HL-60 (cell line): ENCODE data around the gene TSPAN15.

Source experiments
- GABPA ChIP-seq: IDR thresholded peaks from 2 replicates; pipeline ENCODE4 v1.6.1; 2012; ENCODE audit warnings: low read depth
- POLR2AphosphoS5 ChIP-seq: IDR thresholded peaks from 2 replicates; pipeline ENCODE4 v1.6.1; 2012; ENCODE audit warnings: low read depth
- SPI1 ChIP-seq: IDR thresholded peaks from 2 replicates; pipeline ENCODE4 v1.6.1; 2012; ENCODE audit warnings: low read depth, mild to moderate bottlenecking, borderline replicate concordance
- TF ChIP-seq, protein P1 (sequence below): IDR thresholded peaks from one replicate; pipeline ENCODE4 v1.5.1; 2011; ENCODE audit warnings: low read length, control low read depth, inconsistent platforms; ENCODE audit not compliant: insufficient read depth
- TF ChIP-seq, protein P2 (sequence below): IDR thresholded peaks from 2 replicates; pipeline ENCODE4 v1.6.1; 2012; ENCODE audit warnings: low read depth; ENCODE audit not compliant: insufficient replicate concordance

DNA sequence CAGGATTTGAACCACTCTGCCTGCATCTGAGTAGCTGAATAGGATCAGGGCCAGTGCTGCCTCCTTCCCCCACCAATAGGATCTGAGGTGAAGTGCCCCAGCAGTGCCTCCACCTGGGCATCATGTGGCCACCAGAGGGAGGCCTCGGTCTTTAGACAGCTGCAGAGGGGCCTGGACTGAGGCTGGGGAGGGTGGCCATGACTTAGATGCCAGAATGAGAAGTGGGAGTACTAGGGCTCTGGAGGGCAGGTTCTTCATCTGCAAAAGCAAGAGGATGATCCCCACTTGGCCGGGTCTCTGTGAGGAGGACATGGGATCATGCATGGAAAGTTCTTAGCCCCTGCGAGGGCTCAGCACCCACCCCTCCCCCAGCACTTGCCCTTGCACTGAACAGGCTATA is 65.1 kb downstream of the TSPAN15 start:
- TF ChIP-seq, protein P1, sequence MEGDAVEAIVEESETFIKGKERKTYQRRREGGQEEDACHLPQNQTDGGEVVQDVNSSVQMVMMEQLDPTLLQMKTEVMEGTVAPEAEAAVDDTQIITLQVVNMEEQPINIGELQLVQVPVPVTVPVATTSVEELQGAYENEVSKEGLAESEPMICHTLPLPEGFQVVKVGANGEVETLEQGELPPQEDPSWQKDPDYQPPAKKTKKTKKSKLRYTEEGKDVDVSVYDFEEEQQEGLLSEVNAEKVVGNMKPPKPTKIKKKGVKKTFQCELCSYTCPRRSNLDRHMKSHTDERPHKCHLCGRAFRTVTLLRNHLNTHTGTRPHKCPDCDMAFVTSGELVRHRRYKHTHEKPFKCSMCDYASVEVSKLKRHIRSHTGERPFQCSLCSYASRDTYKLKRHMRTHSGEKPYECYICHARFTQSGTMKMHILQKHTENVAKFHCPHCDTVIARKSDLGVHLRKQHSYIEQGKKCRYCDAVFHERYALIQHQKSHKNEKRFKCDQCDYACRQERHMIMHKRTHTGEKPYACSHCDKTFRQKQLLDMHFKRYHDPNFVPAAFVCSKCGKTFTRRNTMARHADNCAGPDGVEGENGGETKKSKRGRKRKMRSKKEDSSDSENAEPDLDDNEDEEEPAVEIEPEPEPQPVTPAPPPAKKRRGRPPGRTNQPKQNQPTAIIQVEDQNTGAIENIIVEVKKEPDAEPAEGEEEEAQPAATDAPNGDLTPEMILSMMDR = peak; percentile 16
- TF ChIP-seq GABPA = no peak
- TF ChIP-seq POLR2AphosphoS5 = no peak
- TF ChIP-seq, protein P2, sequence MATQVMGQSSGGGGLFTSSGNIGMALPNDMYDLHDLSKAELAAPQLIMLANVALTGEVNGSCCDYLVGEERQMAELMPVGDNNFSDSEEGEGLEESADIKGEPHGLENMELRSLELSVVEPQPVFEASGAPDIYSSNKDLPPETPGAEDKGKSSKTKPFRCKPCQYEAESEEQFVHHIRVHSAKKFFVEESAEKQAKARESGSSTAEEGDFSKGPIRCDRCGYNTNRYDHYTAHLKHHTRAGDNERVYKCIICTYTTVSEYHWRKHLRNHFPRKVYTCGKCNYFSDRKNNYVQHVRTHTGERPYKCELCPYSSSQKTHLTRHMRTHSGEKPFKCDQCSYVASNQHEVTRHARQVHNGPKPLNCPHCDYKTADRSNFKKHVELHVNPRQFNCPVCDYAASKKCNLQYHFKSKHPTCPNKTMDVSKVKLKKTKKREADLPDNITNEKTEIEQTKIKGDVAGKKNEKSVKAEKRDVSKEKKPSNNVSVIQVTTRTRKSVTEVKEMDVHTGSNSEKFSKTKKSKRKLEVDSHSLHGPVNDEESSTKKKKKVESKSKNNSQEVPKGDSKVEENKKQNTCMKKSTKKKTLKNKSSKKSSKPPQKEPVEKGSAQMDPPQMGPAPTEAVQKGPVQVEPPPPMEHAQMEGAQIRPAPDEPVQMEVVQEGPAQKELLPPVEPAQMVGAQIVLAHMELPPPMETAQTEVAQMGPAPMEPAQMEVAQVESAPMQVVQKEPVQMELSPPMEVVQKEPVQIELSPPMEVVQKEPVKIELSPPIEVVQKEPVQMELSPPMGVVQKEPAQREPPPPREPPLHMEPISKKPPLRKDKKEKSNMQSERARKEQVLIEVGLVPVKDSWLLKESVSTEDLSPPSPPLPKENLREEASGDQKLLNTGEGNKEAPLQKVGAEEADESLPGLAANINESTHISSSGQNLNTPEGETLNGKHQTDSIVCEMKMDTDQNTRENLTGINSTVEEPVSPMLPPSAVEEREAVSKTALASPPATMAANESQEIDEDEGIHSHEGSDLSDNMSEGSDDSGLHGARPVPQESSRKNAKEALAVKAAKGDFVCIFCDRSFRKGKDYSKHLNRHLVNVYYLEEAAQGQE = no peak
- TF ChIP-seq SPI1 = no peak
